Activated gamma-delta T cell treated with Interleukin-2 at 50 U/mL for 16 hours (primary cell): ENCODE results near the gene LRRC47.

Experiments
- DNase-seq: peaks from one replicate; pipeline ENCODE4 v3.0.0-alpha.2; 2020

LRRC47 gene

GRCh38 chr1:3731583-3732433 lies 64.5 kb downstream of the LRRC47 start:
- no peak for DNase-seq

DNA sequence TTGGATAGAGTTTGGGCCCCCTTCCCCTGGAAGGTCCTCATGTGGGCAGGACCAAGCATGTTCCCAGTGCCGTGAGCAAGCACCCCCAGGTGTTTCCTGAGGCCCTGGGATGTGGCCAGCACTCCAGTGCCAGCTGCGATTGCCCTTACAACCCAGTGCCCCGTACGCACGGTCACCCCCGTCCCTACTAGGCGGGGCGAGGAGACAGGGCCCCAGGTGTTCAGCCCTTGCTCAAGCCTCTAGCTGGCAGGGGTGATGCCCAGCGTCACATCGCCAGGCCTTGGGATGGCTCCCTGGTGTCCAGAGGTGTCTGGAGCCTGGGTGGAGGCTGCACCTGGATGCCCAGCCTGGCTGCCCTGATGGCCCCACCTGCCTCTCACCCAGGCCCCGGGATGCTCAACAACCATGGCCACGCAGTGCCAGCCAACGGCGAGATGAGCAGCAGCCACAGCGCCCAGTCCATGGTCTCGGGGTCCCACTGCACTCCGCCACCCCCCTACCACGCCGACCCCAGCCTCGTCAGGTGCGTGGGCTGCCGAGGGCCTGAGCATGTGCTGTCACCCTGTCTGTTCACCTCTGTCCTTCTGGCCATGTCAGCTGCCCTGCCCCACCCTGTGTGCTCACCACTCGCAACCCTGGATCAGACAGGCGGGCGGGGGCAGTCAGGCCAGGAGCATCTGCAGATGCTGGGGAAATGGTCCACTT lies 65.6 kb downstream of the LRRC47 start:
- no peak for DNase-seq

GRCh38 chr1:3729594-3730542 lies 66.4 kb downstream of the LRRC47 start:
- no peak for DNase-seq
